Diencephalon (tissue), 1 donor: ENCODE results near the gene ZNF418. TPM values are rescaled to one million over a fixed set of nuclear protein-coding genes. Genes with fewer than 3 reads are reported as not detected.

ENCODE experiments used
- total RNA-seq: library from RNA; depleted of rRNA; stranded (reverse); fragments of >200 nt; gene quantifications from one replicate; pipeline ENCODE4 v1.2.3, GENCODE V29; 2014

Gene ZNF418
- 47.1 TPM for total RNA-seq

GRCh38 chr19:57934820-57935665 lies at the start of gene ZNF418:
ZNF418 (minus strand) TSS chr19:57935402; CDS start chr19:57933822, 1,580 bp downstream.

GRCh38 chr19:57974434-57974833 lies 39.2 kb upstream of the ZNF418 start, which contains the start of gene C19orf18:
C19orf18 (minus strand) TSS chr19:57974534; CDS start chr19:57974432, 102 bp downstream.

GRCh38 chr19:57947419-57948134 lies 12.4 kb upstream of the ZNF418 start, which contains the start of gene ZNF256:
ZNF256 (minus strand) TSS chr19:57947706; CDS start chr19:57947474, 232 bp downstream.

GRCh38 chr19:57916168-57916995 lies 18.8 kb downstream of the ZNF418 start, which contains the start of gene ZNF417:
ZNF417 (minus strand) TSS chr19:57916592; CDS start chr19:57916411, 181 bp downstream.

GRCh38 chr19:57888560-57889231 lies 46.5 kb downstream of the ZNF418 start, which contains the start of gene ZNF814:
ZNF814 (minus strand) TSS chr19:57889037; CDS start chr19:57888802, 235 bp downstream.

Other genes with a start within 250 kb of the ZNF418 start
- gene ZNF154, start 226.2 kb downstream of the ZNF418 start, total RNA-seq = 31.4 TPM
- gene ZNF671, start 207.8 kb downstream of the ZNF418 start, total RNA-seq = 27.0 TPM
- 43.6 TPM for gene ZNF776, start 188.6 kb downstream of the ZNF418 start, total RNA-seq
- gene ZNF586, start 165.7 kb downstream of the ZNF418 start, total RNA-seq = 42.2 TPM
- gene ZNF552, start 120.5 kb downstream of the ZNF418 start, total RNA-seq = 12.0 TPM
- 14.3 TPM for gene ZNF587B, start 105.1 kb downstream of the ZNF418 start, total RNA-seq
- gene ZNF587, start 85.5 kb downstream of the ZNF418 start, total RNA-seq = 33.0 TPM
- gene ZNF814, start 46.4 kb downstream of the ZNF418 start, total RNA-seq = 29.5 TPM
- gene ZNF417, start 18.8 kb downstream of the ZNF418 start, total RNA-seq = 33.2 TPM
- gene ZNF256, start 12.3 kb upstream of the ZNF418 start, total RNA-seq = 17.3 TPM
- gene C19orf18, start 39.1 kb upstream of the ZNF418 start, total RNA-seq = not detected
- gene ZNF606, start 67.4 kb upstream of the ZNF418 start, total RNA-seq = 45.0 TPM
- 1.6 TPM for gene ZSCAN1, start 98.6 kb upstream of the ZNF418 start, total RNA-seq
- gene ZNF135, start 123.9 kb upstream of the ZNF418 start, total RNA-seq = 13.4 TPM
- 126 TPM for gene ZSCAN18, start 162.8 kb upstream of the ZNF418 start, total RNA-seq
- 34.8 TPM for gene ZNF329, start 215.4 kb upstream of the ZNF418 start, total RNA-seq
- gene ZNF274, start 247.7 kb upstream of the ZNF418 start, total RNA-seq = 20.8 TPM